ENCODE results near the gene ASB10. TPM values are rescaled to one million over a fixed set of nuclear protein-coding genes. Genes with fewer than 3 reads are reported as not detected.

Gene ASB10
- total RNA-seq, 1 donor from 2014 or later = not detected

GRCh38 chr7:151209588-151209987 is 22.5 kb upstream of the ASB10 start:
- H3K27me3 ChIP-seq = no peaks in the 10 kb centered on the region
- no peak for DNase-seq (ENCODE audit: low spot score in 2 of 2)
- TF ChIP-seq CTCF (IDR thresholded peaks at IDR 0.05) = no peak
- peaks cover 14 to 23% of the 10 kb centered on the region in 2 donors for H3K36me3 ChIP-seq
- no peaks in the 10 kb centered on the region for H3K4me1 ChIP-seq
- H3K4me3 ChIP-seq = no peak overlapping the region
- intact Hi-C loops (cut with DNase I) = no loop called here
- no peaks in the 10 kb centered on the region for H3K9me3 ChIP-seq
- no peak overlapping the region for H3K27ac ChIP-seq

- no peak for TF ChIP-seq CTCF (IDR thresholded peaks at IDR 0.05)
- Histone ChIP-seq H3K36me3 (peaks cover 8 to 11% of the 10 kb centered on the region in 2 donors), H3K27ac (no peak overlapping the region), H3K4me1 (no peaks in the 10 kb centered on the region), H3K27me3 (no peaks in the 10 kb centered on the region), H3K9me3 (no peaks in the 10 kb centered on the region), H3K4me3 (no peak overlapping the region)
- DNase-seq (ENCODE audit: low spot score in 2 of 2) = no peak
- intact Hi-C loops (cut with DNase I) = no loop called here
Measured at GRCh38 chr7:151208253-151208862, 21.3 kb upstream of the ASB10 start.

- intact Hi-C loops (cut with DNase I) = no loop called here
- DNase-seq (ENCODE audit: low spot score in 2 of 2) = no peak
Measured at GRCh38 chr7:151207804-151208203, 20.8 kb upstream of the ASB10 start.

GRCh38 chr7:151207315-151207714 is 20.3 kb upstream of the ASB10 start:
- DNase-seq (ENCODE audit: low spot score in 2 of 2) = no peak
- TF ChIP-seq CTCF (IDR thresholded peaks at IDR 0.05) = no peak

More at GRCh38 chr7:151207804-151208203, 20.8 kb upstream of the ASB10 start:
- Histone ChIP-seq H3K4me1 (no peaks in the 10 kb centered on the region), H3K27ac (no peak overlapping the region), H3K27me3 (no peaks in the 10 kb centered on the region), H3K4me3 (no peak overlapping the region), H3K9me3 (no peaks in the 10 kb centered on the region), H3K36me3 (peaks cover 3 to 6% of the 10 kb centered on the region in 2 donors)
- TF ChIP-seq CTCF (IDR thresholded peaks at IDR 0.05) = no peak

GRCh38 chr7:151206914-151207313 is 19.9 kb upstream of the ASB10 start:
- Histone ChIP-seq H3K9me3 (no peaks in the 10 kb centered on the region), H3K36me3 (no peaks in the 10 kb centered on the region), H3K4me1 (no peaks in the 10 kb centered on the region), H3K27ac (no peak overlapping the region), H3K27me3 (no peaks in the 10 kb centered on the region), H3K4me3 (no peak overlapping the region)
- intact Hi-C loops (cut with DNase I) = no loop called here
- TF ChIP-seq CTCF (IDR thresholded peaks at IDR 0.05) = no peak
- no peak for DNase-seq (ENCODE audit: low spot score in 2 of 2)

More at GRCh38 chr7:151207315-151207714, 20.3 kb upstream of the ASB10 start:
- intact Hi-C loops (cut with DNase I) = no loop called here
- Histone ChIP-seq H3K4me1 (no peaks in the 10 kb centered on the region), H3K27me3 (no peaks in the 10 kb centered on the region), H3K36me3 (peaks cover 0 to under 1% of the 10 kb centered on the region in 2 donors), H3K4me3 (no peak overlapping the region), H3K27ac (no peak overlapping the region), H3K9me3 (no peaks in the 10 kb centered on the region)

GRCh38 chr7:151205730-151206129 is 18.7 kb upstream of the ASB10 start:
- intact Hi-C loops (cut with DNase I) = no loop called here

More at GRCh38 chr7:151205730-151206129, 18.7 kb upstream of the ASB10 start:
- no peak overlapping the region for H3K27ac ChIP-seq
- H3K36me3 ChIP-seq = no peaks in the 10 kb centered on the region
- DNase-seq (ENCODE audit: low spot score in 2 of 2) = no peak
- H3K4me1 ChIP-seq = no peaks in the 10 kb centered on the region
- no peaks in the 10 kb centered on the region for H3K27me3 ChIP-seq
- H3K9me3 ChIP-seq = no peaks in the 10 kb centered on the region
- no peak for TF ChIP-seq CTCF (IDR thresholded peaks at IDR 0.05)
- no peak overlapping the region for H3K4me3 ChIP-seq
